Effector memory CD8-positive, alpha-beta T cell (primary cell): ENCODE results near the gene FBLN1.
A peak's percentile ranks its signal among the peaks of the same experiment; 100 is the strongest.
"Not testable (repeated sequence)": the region's sequence is repeated elsewhere in the genome, so short reads cannot be mapped to it uniquely, and the experiment has no call there.

Experiments
- ATAC-seq: fragments of 150-1000 bp; cut with Tn5 transposase; replicated peaks from 2 replicates; pipeline ENCODE4 v1.10.0; 2021; ENCODE audit warnings: mild to moderate bottlenecking, moderate library complexity
- DNase-seq, 3 experiments: peaks; one replicate each; pipeline ENCODE4 v3.0.0; 2021
- H3K27ac Mint-ChIP-seq, 2 donors: one replicate each; pipeline ENCODE4 v1.8.0; 2022; ENCODE audit warnings: mild to moderate bottlenecking in 2 of 2, mixed read lengths in 2 of 2, moderate library complexity in 2 of 2
- H3K27me3 Mint-ChIP-seq, 2 donors: one replicate each; pipeline ENCODE4 v1.8.0; 2022; ENCODE audit warnings: mixed read lengths in 2 of 2
- H3K36me3 Mint-ChIP-seq: one replicate; pipeline ENCODE4 v1.8.0; 2022; ENCODE audit warnings: mild to moderate bottlenecking, moderate library complexity, mixed read lengths; ENCODE audit not compliant: insufficient read depth
- H3K4me1 Mint-ChIP-seq, 2 donors: one replicate each; pipeline ENCODE4 v1.8.0; 2022; ENCODE audit warnings: low read depth in 2 of 2, mixed read lengths in 2 of 2
- H3K4me3 Mint-ChIP-seq, 2 donors: one replicate each; pipeline ENCODE4 v1.8.0; 2022; ENCODE audit warnings: mild to moderate bottlenecking in 2 of 2, mixed read lengths in 2 of 2, moderate library complexity in 2 of 2
- H3K9me3 Mint-ChIP-seq, 2 donors: one replicate each; pipeline ENCODE4 v1.8.0; 2022; ENCODE audit warnings: mixed read lengths in 2 of 2
- total RNA-seq, 9 experiments: gene quantifications; one replicate each; lab custom pipeline; 2026; lab: John Stamatoyannopoulos, UW

The FBLN1 gene
- total RNA-seq: 0 to 2.5 (median 0.10) reads per million in 9 experiments

- Mint-ChIP-seq H3K9me3 (no peaks in the 10 kb centered on the region), H3K27me3 (peaks cover 47 to 85% of the 10 kb centered on the region in 2 donors), H3K36me3 (no peaks in the 10 kb centered on the region), H3K27ac (no peak within 1 kb of the TSS), H3K4me3 (peak within 1 kb of the TSS; percentile 25 to 47), H3K4me1 (peaks cover 2 to 5% of the 10 kb centered on the region in 2 donors)
- ATAC-seq: no peak
- DNase-seq: no peak
These were observed at the start of gene FBLN1 for GRCh38 chr22:45502215-45503049. FBLN1 (plus strand) TSS chr22:45502883; CDS start chr22:45502986, 103 bp downstream.

- DNase-seq (no peak), ATAC-seq (no peak)
- Mint-ChIP-seq H3K27me3 (peaks cover 12 to 73% of the 10 kb centered on the region in 2 donors), H3K9me3 (no peaks in the 10 kb centered on the region), H3K4me3 (no peak overlapping the region), H3K36me3 (no peaks in the 10 kb centered on the region), H3K27ac (no peak overlapping the region), H3K4me1 (no peaks in the 10 kb centered on the region)
These were observed 48.9 kb upstream of the FBLN1 start for GRCh38 chr22:45453764-45454163.

GRCh38 chr22:45454275-45454674, 48.4 kb upstream of the FBLN1 start:
- no peak overlapping the region for H3K27ac Mint-ChIP-seq
- no peak for ATAC-seq
- no peaks in the 10 kb centered on the region for H3K4me1 Mint-ChIP-seq
- H3K36me3 Mint-ChIP-seq: no peaks in the 10 kb centered on the region
- H3K4me3 Mint-ChIP-seq: no peak overlapping the region
- no peak for DNase-seq
- peaks cover 12 to 77% of the 10 kb centered on the region in 2 donors for H3K27me3 Mint-ChIP-seq
- H3K9me3 Mint-ChIP-seq: no peaks in the 10 kb centered on the region

- Mint-ChIP-seq H3K9me3 (no peaks in the 10 kb centered on the region), H3K4me1 (no peaks in the 10 kb centered on the region), H3K4me3 (no peak overlapping the region), H3K36me3 (no peaks in the 10 kb centered on the region), H3K27ac (no peak overlapping the region), H3K27me3 (peaks cover 12 to 76% of the 10 kb centered on the region in 2 donors)
- ATAC-seq (no peak), DNase-seq (no peak)
These were observed 47.5 kb upstream of the FBLN1 start for GRCh38 chr22:45455212-45455611.

GRCh38 chr22:45455621-45456020, 47.1 kb upstream of the FBLN1 start:
- no peak for DNase-seq
- Mint-ChIP-seq H3K9me3 (no peaks in the 10 kb centered on the region), H3K36me3 (no peaks in the 10 kb centered on the region), H3K4me3 (no peak overlapping the region), H3K27ac (no peak overlapping the region), H3K4me1 (no peaks in the 10 kb centered on the region), H3K27me3 (peaks cover 16 to 76% of the 10 kb centered on the region in 2 donors)
- ATAC-seq: no peak

- Mint-ChIP-seq H3K4me3 (no peak overlapping the region), H3K9me3 (no peaks in the 10 kb centered on the region), H3K27me3 (peaks cover 19 to 76% of the 10 kb centered on the region in 2 donors), H3K4me1 (no peaks in the 10 kb centered on the region), H3K27ac (no peak overlapping the region), H3K36me3 (no peaks in the 10 kb centered on the region)
- ATAC-seq (no peak), DNase-seq (no peak)
These were observed 45.9 kb upstream of the FBLN1 start for GRCh38 chr22:45456811-45457210.

GRCh38 chr22:45458532-45458931, 44.2 kb upstream of the FBLN1 start:
- H3K9me3 Mint-ChIP-seq: no peaks in the 10 kb centered on the region
- H3K27me3 Mint-ChIP-seq: peaks cover 13 to 60% of the 10 kb centered on the region in 2 donors
- H3K36me3 Mint-ChIP-seq: no peaks in the 10 kb centered on the region
- H3K4me3 Mint-ChIP-seq: no peak overlapping the region
- no peak overlapping the region for H3K27ac Mint-ChIP-seq
- no peaks in the 10 kb centered on the region for H3K4me1 Mint-ChIP-seq
- ATAC-seq (no peak), DNase-seq (no peak)

- Mint-ChIP-seq H3K27ac (no peak overlapping the region), H3K9me3 (no peaks in the 10 kb centered on the region), H3K4me1 (no peaks in the 10 kb centered on the region), H3K4me3 (no peak overlapping the region), H3K36me3 (no peaks in the 10 kb centered on the region), H3K27me3 (peaks cover 13 to 57% of the 10 kb centered on the region in 2 donors)
- DNase-seq (no peak), ATAC-seq (no peak)
These were observed 43.4 kb upstream of the FBLN1 start for GRCh38 chr22:45459235-45459634.

- Mint-ChIP-seq H3K4me3 (no peak overlapping the region), H3K27ac (no peak overlapping the region), H3K9me3 (no peaks in the 10 kb centered on the region), H3K36me3 (no peaks in the 10 kb centered on the region), H3K4me1 (no peaks in the 10 kb centered on the region), H3K27me3 (peaks cover 13 to 55% of the 10 kb centered on the region in 2 donors)
- DNase-seq: no peak
- ATAC-seq: no peak
These were observed 42.2 kb upstream of the FBLN1 start for GRCh38 chr22:45460288-45461109.

GRCh38 chr22:45462034-45462655, 40.5 kb upstream of the FBLN1 start:
- no peak overlapping the region for H3K4me3 Mint-ChIP-seq
- H3K36me3 Mint-ChIP-seq: no peaks in the 10 kb centered on the region
- H3K27me3 Mint-ChIP-seq: peaks cover 9 to 44% of the 10 kb centered on the region in 2 donors
- H3K4me1 Mint-ChIP-seq: no peaks in the 10 kb centered on the region
- no peak overlapping the region for H3K27ac Mint-ChIP-seq
- ATAC-seq: no peak
- no peaks in the 10 kb centered on the region for H3K9me3 Mint-ChIP-seq
- DNase-seq: no peak

- not testable (repeated sequence) for H3K4me1 Mint-ChIP-seq, H3K9me3 Mint-ChIP-seq, H3K4me3 Mint-ChIP-seq, ATAC-seq, H3K27ac Mint-ChIP-seq, H3K36me3 Mint-ChIP-seq, DNase-seq
- peaks cover 7 to 42% of the 10 kb centered on the region in 2 donors for H3K27me3 Mint-ChIP-seq
These were observed 39.0 kb upstream of the FBLN1 start for GRCh38 chr22:45463691-45464090.

GRCh38 chr22:45465633-45466032, 37.0 kb upstream of the FBLN1 start:
- DNase-seq: no peak
- Mint-ChIP-seq H3K4me3 (no peak overlapping the region), H3K27ac (no peak overlapping the region), H3K4me1 (no peaks in the 10 kb centered on the region), H3K27me3 (peaks cover 3 to 33% of the 10 kb centered on the region in 2 donors), H3K36me3 (no peaks in the 10 kb centered on the region), H3K9me3 (peaks cover 0 to 2% of the 10 kb centered on the region in 2 donors)
- no peak for ATAC-seq

- no peaks in the 10 kb centered on the region for H3K36me3 Mint-ChIP-seq
- DNase-seq: no peak
- peaks cover 0 to 2% of the 10 kb centered on the region in 2 donors for H3K9me3 Mint-ChIP-seq
- H3K4me3 Mint-ChIP-seq: no peak overlapping the region
- H3K27ac Mint-ChIP-seq: no peak overlapping the region
- H3K27me3 Mint-ChIP-seq: peaks cover 10 to 29% of the 10 kb centered on the region in 2 donors
- H3K4me1 Mint-ChIP-seq: no peaks in the 10 kb centered on the region
- no peak for ATAC-seq
These were observed 33.8 kb upstream of the FBLN1 start for GRCh38 chr22:45468872-45469271.
